Stimulated activated CD8-positive, alpha-beta memory T cell treated with anti-CD3 and anti-CD28 coated beads, Interleukin-7, amount 100 ng/mL, for 48 hours (primary cell): Measurements from ENCODE around the gene PPP1R1C.

Source experiments
- DNase-seq, 2 donors: peaks; one replicate each; pipeline ENCODE4 v3.0.0-alpha.2; 2020; ENCODE audit warnings: low read depth in 1 of 2; ENCODE audit errors: extremely low read depth in 1 of 2

The PPP1R1C gene

DNA sequence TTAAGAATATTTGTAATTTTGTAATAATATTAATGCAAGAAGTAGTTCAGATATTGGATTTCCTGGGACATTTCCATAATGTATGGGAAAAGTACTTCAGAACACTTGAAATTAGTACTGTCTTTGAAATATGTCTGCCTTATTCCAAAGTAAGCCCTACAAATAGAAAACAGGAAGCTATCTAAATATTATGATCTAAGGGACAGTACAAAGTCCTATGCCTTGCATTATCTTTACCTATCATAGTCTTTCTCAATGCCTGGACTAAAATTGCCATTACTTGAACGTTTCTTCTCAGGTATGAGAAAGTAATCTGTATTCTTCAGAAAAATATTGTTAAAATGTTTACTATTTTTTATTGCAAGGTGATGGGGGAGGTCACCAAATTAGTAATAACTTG, 113.0 kb downstream of the PPP1R1C start:
- DNase-seq: no peak

DNA sequence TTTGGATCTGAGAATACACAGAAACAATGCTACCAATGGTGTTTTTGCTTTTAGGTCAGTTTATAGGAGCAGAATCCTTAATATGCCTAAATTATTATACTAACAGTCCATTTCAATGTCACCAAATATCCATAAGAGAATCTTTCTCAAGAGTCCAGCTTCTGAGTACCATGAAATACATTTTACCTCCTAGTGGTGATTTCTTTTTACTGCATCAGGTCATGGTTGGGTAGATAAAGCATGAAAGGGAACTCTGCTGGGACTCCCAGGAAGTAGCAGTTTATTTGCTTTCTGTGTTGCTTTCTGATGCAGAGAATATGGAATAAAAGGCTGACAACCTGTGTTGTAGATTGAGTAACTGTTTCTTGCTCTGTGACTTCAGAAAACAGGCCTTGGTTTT, 115.6 kb downstream of the PPP1R1C start:
- DNase-seq: no peak

DNA sequence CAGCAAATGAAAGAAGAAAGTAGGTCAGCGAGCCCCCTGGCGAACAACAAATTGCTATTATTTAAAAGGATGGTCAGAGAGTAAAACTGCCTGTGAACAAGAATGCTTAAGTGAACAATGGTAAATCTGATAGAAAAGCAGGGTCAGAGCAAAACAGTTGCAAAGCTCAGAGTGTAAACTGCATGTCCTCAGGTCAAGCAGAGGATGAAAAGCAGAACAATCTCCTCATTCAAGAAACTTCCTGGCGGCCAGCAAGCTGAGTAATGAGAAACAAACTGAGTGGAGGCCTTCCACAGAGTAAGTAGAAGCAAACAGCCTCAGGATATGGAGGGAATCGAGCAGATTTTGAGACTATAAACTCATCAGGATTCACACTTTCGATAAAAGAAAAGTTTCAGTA, 117.9 kb downstream of the PPP1R1C start:
- DNase-seq: no peak

DNA sequence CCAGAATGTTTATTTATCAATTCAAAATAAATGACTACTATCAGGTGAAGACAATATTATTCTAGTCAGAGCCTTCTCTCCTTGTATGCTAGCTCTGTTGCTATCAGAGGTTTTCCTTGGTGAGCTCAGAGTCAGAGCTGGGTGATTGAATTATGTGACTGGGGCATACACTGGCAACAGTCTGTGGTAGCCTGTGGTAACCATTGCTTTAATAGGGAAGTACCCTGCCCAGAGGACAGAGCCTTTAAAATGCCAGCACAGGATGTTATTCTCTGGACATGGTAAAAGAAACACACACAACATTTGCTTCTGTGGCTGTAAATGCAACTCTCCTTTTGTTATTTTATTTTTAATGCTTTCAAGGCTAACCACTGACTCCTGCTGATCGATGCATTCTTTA, 124.7 kb downstream of the PPP1R1C start:
- no peak for DNase-seq

DNA sequence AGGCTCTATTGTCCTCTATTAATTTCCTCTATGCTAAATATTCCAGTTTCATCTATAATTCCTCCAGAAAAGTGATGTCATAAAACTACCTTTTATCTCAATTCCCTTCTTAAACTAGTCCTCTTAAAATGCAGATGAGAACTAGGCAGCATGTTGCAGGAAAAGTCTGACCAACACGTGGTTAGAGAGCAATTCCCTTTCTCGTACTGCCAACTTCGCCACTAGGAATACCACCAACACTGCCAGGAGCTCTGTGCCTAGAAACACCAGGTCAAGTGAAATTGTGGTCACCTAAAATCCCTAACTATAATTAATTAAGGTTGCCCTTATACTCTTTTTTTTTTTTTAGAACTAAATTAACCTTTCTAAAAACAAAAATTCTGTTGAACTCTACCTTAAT, 127.7 kb downstream of the PPP1R1C start:
- DNase-seq: no peak

DNA sequence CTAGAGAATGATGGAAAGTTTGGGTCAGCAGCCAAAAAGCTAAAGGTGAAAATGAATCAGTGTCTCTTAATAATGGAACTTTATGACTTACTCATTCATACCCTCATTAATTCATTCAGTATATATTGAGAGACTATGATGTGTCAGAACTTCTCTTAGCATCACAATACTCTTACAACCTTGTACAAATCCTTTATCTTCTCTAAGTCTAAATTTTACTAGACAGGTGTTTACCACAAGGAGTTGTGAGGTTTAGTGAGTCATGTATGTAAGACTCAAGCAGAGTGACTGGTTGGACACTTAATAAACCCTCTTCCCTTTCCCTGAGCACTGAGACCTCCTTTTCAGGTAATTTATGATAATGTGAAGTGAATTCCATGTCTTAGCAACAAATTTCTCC, 129.6 kb downstream of the PPP1R1C start:
- DNase-seq: no peak

DNA sequence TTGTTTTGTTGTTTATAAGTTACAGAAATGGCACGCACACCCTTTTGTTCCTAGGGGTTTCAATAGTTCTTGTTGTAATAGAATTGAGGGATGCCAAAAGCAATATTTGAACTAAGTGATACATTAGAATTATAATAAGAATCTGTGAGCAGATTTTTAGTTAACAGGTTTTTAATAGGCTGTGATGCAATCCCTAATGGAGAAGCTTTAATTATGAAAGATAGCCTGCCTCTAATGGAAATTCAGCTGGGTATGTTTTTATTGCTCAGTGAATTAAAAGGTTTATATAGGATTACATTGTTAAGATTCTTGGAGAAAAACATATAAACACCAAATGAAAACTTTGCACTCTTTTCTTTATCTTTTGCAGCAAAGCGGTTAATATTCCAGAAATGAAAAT, 131.1 kb downstream of the PPP1R1C start:
- DNase-seq: no peak

DNA sequence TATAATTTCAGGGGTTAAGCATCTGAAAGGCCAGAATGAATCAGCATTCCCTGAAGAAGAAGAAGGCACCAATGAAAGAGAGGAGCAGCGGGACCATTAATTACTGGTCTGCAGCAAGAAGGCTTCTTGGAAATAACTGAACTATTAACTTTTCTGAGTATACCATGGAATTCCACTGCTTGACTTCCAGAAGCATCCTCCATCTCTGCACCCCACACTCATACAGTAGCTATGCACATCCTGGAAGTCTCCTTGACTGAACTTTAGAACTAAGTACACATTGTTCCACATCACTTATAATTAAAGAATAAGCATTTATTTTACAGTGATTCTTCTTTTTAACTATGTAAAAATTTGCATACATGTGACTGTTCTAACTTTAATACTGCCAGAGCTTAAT, 131.5 kb downstream of the PPP1R1C start:
- DNase-seq: no peak

DNA sequence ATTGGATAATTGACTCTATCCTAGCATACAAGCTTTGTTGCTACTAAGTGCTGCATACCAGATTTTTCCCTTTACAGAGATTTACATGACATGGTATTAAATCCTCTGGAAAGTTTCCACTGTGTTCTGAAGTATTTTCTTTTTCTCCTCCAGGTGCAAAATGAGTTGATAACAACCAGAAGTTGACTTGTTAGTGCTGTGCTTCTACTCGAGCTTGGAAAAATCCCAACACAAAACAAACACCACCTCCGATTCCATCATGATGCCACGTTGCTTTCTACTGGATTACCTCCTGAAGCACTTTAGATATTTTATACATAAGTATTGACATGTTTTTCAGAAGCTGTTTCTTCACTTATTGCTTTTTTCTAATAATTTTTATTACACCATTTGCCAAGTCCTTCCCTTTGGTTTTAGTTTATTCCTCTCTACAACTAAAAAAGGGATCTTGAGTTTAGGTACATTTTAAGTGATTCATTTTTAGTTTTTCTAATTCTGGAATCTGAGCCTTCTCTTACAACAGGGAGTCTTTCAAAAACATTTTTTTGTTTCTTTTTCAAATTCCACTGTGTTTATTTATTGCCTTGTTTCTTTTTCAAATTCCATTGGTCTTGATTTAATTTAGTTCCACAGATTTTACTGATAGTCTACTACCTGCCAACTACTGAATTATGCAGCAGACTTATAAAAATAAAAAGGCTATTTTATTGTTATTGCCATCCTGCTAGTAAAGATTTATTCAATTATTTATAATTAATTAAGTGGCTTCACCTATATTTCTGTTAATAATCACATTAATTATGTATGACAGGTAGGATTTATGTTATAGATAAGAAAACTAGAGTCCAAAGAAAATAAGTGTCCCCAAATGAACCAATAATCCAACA, 143.4 kb downstream of the PPP1R1C start:
- no peak for DNase-seq

DNA sequence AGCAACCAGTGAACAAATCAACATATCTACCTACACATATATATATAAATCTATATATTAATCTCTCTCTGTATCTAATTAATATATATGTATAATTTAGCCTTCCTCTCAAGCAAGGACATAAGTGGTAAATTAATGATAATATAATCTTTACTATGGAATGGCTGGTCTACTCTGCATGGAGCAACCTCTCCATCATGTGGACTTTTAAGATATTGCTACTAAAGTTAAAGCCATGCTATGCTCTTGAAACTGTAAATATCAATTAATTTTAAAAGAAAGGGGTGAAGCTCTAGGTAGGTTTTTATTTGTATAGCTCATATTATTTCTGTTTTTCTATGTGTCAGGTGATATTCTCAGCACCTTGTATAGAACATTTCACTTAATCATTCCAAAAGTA, 147.0 kb downstream of the PPP1R1C start:
- DNase-seq: no peak

DNA sequence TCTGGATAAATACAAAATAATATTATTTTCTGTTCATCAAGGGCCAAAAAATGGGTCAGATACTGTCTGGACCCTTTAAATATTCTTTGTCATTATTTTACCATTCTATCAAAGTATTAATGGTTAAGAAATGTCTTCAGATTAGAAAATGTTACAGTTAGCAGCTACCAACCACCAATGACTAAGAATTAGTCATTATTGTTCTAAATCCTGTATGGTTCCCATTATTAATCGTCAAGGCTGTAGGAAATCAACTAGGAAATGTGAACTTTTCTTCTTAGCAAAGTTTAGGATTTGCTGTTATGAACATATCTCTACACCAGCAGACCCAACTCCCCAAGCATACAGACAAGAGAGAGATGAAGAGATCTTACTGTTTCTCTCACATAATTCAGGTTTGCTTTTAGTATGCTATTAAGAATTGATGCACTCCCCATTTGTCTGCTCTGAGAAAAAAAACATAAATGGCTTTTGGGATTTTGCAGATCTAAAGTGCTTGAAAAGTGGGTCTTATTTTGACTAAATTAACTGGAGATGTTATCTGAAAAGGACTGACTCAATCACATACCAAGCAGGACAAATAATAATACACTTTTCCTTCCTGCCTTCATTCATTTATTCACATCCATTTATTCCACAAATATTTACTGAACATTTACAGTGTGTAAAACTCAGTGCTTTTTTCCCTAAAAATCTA, 147.7 kb downstream of the PPP1R1C start:
- DNase-seq: no peak

DNA sequence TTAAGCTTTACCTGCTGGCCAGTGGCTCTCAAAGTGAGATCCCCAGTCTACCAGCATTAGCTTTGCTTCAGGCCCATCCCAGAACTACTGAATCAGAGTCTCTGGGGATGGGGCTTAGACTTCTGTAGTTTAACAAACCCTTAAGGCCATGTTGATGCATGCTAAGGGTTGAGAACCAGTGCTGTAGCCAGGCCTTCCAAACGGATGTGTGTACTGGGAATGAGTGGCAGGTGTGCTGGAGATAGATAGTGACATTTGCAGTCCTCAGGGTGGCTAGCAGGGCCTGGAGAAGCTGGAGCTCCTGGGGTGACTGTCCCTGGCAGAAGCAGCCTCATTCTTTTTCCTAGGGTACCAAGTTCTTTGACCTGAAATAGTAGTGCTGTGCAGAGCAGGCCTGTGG, 148.5 kb downstream of the PPP1R1C start:
- DNase-seq: no peak

DNA sequence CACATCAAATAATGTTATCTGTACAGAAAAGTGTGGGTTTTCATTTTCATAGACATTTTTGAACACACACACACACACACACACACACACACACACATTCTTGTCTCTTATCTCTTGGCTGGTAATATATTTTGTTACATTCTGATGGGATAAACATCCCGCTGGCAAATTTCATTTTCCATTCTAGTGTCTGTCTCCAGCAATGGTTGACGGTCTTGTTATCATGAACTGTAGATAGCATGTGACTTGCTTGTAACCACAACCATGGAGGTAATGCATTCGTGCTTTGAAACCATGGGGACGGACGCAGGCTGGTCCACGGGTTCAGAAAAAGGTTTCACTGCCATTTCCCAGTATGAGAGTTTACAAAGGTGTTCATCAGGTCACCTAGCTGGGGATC, 156.4 kb downstream of the PPP1R1C start:
- no peak for DNase-seq

DNA sequence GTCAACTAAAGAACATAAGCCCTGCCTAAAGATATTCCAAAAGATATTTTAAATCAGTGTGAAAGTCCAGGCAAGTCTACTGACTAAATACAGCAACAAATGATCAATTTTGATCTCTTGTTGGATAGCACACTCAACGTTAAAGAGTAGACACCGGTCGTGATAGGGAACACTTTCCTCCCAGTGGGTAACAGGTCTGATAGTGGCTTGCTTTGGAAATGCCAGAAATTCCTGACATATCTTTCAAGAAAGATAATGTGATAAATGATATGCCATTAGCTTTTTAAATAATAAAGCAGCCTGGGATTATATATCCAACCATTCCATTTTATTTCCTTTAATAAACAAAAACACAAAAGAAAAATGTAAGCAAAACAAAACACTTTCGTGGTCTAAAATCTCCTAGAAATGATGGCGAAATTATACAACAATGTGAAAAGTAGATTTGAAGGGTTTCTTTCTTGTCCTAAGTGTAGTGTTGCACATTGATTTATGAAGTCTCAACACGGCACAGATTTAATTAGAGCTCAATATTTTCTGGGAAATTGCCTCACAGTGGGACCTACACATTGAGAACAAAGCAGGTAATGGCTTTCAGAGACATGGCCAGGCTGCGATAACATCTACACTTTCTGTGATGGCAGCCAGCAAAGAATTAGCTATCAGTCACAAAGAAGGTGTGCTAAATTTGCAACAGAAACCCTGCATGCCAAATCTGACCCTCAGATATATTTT, 158.6 kb downstream of the PPP1R1C start:
- DNase-seq: no peak

DNA sequence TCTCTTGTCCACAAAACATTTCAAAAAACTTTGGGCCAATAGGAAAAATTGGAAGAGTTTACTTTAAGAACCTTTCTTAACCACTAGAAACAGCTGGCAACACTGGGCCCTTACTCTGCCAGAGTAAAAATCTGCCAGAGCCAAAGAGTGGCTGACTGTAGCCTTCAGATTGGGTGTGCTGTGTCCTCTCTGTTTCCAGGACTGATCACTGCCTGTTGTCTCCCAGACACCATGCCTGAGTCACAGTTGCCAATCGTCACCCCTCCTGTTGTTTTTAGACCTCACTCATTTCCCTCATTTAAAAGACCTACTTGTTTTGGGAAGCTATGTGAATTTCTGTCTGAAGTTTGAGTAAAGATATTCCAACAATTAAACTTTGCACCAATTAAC, 159.1 kb downstream of the PPP1R1C start:
- no peak for DNase-seq

DNA sequence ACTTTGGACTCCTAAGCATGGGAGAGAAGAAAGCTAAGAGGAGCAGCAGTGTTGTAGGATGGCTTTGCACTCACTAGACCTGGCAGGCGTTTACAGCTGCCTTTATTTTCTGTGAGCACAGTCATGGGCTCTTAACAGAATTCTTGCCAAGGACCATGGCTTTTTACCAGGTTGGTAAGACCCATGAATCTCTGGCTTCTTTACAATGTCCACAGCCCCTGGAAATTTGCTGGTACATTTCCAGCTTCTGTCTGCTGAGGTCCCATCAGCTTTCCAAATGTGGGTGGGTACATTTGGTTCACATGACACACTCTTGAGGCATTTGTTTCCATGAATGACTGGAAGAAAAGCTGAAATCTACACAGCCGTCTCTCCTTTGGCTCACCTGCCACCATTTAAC, 162.7 kb downstream of the PPP1R1C start:
- no peak for DNase-seq

DNA sequence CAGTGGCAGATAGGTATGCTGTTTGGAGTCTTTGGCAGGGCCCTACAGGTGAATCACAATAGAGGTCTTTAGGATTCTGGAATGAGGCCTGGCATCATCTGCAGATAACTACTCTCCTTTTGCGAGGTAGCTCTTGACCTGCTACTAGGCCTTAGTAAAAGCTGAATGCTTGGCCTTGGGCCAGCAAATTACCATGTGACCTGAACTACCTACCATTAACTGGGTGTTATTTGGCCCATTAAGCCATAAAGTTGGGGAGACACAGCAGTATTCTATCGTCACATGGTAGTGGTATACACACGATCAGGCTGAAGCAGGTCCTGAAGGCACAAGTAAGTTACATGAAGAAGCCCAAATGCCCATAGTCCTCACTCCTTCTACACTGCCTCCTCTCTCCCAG, 178.2 kb downstream of the PPP1R1C start:
- DNase-seq: no peak

DNA sequence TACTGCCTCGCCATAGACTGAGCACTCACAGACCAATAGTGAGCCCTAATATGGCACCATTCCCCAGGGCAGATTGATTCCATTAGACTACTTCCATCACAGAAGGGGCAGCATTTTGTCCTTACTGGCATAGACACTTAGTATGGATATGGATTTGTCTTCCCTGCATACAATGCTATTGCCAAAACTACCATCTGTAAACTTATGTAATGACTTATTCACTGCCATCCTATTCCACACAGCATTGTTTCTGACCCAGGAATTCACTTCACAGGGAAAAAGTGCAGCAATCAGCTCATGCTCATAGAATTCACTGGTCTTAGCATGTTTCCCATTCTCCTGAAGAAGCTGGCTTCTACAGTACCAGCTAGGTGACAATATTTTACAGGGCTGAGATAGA, 179.0 kb downstream of the PPP1R1C start:
- no peak for DNase-seq

DNA sequence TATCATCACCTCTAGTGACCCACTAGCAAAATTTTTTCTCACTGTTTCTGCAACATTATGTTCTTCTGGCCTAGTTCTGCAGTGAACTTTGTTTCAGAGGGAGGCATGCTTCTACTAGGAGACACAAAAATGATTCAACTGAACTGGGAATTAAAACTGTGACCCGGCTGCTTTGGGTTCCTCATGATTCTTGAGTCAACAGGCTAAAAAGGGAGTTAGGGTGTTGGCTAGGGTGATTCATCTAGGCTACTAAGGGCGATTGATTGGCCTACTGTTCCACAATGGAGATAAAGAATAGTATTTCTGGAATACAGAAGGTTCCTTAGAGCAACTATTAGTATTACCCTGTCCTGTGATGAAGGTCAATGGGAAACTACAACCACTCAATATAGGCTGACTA, 179.5 kb downstream of the PPP1R1C start:
- DNase-seq: no peak

DNA sequence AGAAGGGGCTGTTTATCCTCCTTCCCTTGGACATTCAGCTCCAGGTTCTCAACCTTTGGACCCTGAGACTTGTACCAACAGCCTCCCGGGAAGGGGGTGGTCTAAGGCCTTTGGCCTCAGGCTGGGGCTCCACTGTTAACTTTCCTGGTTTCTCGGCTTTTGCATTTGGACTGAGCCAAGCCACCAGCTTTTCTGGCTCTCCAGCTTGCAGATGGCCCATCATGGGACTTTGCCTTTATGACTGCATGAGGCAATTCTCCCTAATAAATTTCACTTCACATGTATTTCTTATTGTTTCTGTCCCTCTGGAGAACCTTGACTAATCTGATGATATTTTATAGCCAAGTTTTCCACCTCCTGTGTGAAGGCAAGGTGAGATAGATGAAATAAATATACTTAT, 180.8 kb downstream of the PPP1R1C start:
- DNase-seq: no peak

DNA sequence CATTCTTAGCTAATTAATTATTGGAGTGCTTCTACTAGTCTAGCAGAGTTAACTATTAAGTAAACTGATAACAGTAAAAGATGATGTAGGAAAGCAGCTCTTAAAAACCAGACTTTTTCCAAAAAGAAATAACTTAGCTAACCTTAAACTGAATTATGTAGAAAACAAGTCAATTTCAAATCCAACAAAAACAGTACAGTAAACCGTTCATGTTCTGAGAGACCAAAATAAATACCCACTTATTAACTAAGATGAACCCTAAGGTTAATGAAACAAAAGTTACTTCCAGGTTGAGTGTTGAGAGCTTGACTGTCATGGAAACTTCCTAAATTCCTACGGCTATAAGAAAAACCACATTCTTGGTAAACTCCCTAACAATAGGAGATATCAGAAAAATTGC, 181.2 kb downstream of the PPP1R1C start:
- no peak for DNase-seq
